ENCODE results near the gene DHX34.

The DHX34 gene

GRCh38 chr19:47373246-47374240 is 24.4 kb downstream of the DHX34 start:
- Histone ChIP-seq H3K27me3 (no peaks in the 10 kb centered on the region), H3K36me3 (peaks cover 57 to 100% (median 98%) of the 10 kb centered on the region in 3 donors), H3K4me1 (no peaks in the 10 kb centered on the region), H3K4me3 (no peak overlapping the region), H3K27ac (no peak overlapping the region), H3K9me3 (no peaks in the 10 kb centered on the region)
- no peak for DNase-seq
- intact Hi-C loops (cut with DNase I; ENCODE audit: low total_unique reads) = no loop called here
- TF ChIP-seq CTCF (IDR thresholded peaks at IDR 0.05) = no peak

GRCh38 chr19:47374876-47375693 is 26.0 kb downstream of the DHX34 start:
- Histone ChIP-seq H3K4me1 (no peaks in the 10 kb centered on the region), H3K4me3 (no peak overlapping the region), H3K9me3 (no peaks in the 10 kb centered on the region), H3K27ac (no peak overlapping the region), H3K36me3 (peaks cover 63 to 100% (median 93%) of the 10 kb centered on the region in 3 donors), H3K27me3 (no peaks in the 10 kb centered on the region)
- no peak for DNase-seq
- no peak for TF ChIP-seq CTCF (IDR thresholded peaks at IDR 0.05)
- intact Hi-C loops (cut with DNase I; ENCODE audit: low total_unique reads) = no loop called here

GRCh38 chr19:47375694-47376588 is 26.8 kb downstream of the DHX34 start:
- no peak for DNase-seq
- Histone ChIP-seq H3K4me3 (no peak overlapping the region), H3K27ac (no peak overlapping the region), H3K27me3 (no peaks in the 10 kb centered on the region), H3K36me3 (peaks cover 71 to 100% (median 93%) of the 10 kb centered on the region in 3 donors), H3K4me1 (no peaks in the 10 kb centered on the region), H3K9me3 (no peaks in the 10 kb centered on the region)
- intact Hi-C loops (cut with DNase I; ENCODE audit: low total_unique reads) = no loop called here
- TF ChIP-seq CTCF (IDR thresholded peaks at IDR 0.05) = no peak

GRCh38 chr19:47376589-47377144 is 27.6 kb downstream of the DHX34 start:
- intact Hi-C loops (cut with DNase I; ENCODE audit: low total_unique reads) = no loop called here
- no peak for DNase-seq
- H3K36me3 ChIP-seq = peaks cover 78 to 100% (median 93%) of the 10 kb centered on the region in 3 donors
- no peaks in the 10 kb centered on the region for H3K27me3 ChIP-seq
- TF ChIP-seq CTCF (IDR thresholded peaks at IDR 0.05) = no peak
- H3K9me3 ChIP-seq = no peaks in the 10 kb centered on the region
- H3K4me3 ChIP-seq = no peak overlapping the region
- no peaks in the 10 kb centered on the region for H3K4me1 ChIP-seq
- H3K27ac ChIP-seq = no peak overlapping the region

Data from tibial artery (tissue), 4 donors.